Activated T-helper 1 cell treated with anti-CD3 and anti-CD28 coated beads, Interleukin-12 subunit alpha, Interleukin-12 subunit beta, Interleukin-2, Interleukin-4 antibody, amounts not matched to agents 30 ng/mL and 10 ng/mL and 1 ng/mL, durations not matched to agents 14 hours and 24 hours and 36 hours (primary cell): Measurements from ENCODE around the gene BIN1. TPM values are rescaled to one million over a fixed set of nuclear protein-coding genes. Genes with fewer than 3 reads are reported as not detected.

Experiments used
- DNase-seq: peaks from one replicate; pipeline ENCODE4 v3.0.0; 2021; ENCODE audit warnings: low spot score
- H3K27ac Mint-ChIP-seq: one replicate; pipeline ENCODE4 v1.8.0; 2021; ENCODE audit warnings: mild to moderate bottlenecking, mixed read lengths
- H3K27me3 Mint-ChIP-seq: one replicate; pipeline ENCODE4 v1.8.0; 2022; ENCODE audit warnings: mild to moderate bottlenecking, moderate library complexity, mixed read lengths; ENCODE audit not compliant: insufficient read depth
- H3K36me3 Mint-ChIP-seq: one replicate; pipeline ENCODE4 v1.8.0; 2021; ENCODE audit warnings: low read depth, mixed read lengths
- H3K4me1 Mint-ChIP-seq: one replicate; pipeline ENCODE4 v1.8.0; 2021; ENCODE audit warnings: low read depth, mixed read lengths
- H3K4me3 Mint-ChIP-seq: one replicate; pipeline ENCODE4 v1.8.0; 2021; ENCODE audit warnings: mild to moderate bottlenecking, moderate library complexity, mixed read lengths
- H3K9me3 Mint-ChIP-seq: one replicate; pipeline ENCODE4 v1.8.0; 2021; ENCODE audit warnings: mixed read lengths
- intact Hi-C: fragments of 100-400 bp; cut with micrococcal nuclease; formaldehyde crosslinking; loops from one replicate; pipeline ENCODE4 v1.15.1; 2024
- total RNA-seq: library from RNA; stranded (reverse); gene quantifications from 2 replicates; pipeline ENCODE4 v1.2.3, GENCODE V29; 2022

Gene BIN1
- total RNA-seq, 1 donor from 2014 or later, result 41.9 TPM

GRCh38 chr2:127097471-127097765, 9.5 kb downstream of the BIN1 start:
- peaks cover 13% of the 10 kb centered on the region for H3K27me3 Mint-ChIP-seq
- H3K4me1 Mint-ChIP-seq, result no peaks in the 10 kb centered on the region
- no peak for DNase-seq
- no peak overlapping the region for H3K27ac Mint-ChIP-seq
- no peaks in the 10 kb centered on the region for H3K9me3 Mint-ChIP-seq
- H3K36me3 Mint-ChIP-seq, result no peaks in the 10 kb centered on the region
- intact Hi-C loops, result no loop called here
- no peak overlapping the region for H3K4me3 Mint-ChIP-seq

- no peaks in the 10 kb centered on the region for H3K36me3 Mint-ChIP-seq
Measured at GRCh38 chr2:127096718-127097470, 10.1 kb downstream of the BIN1 start.

GRCh38 chr2:127096280-127096679, 10.7 kb downstream of the BIN1 start:
- Mint-ChIP-seq H3K4me3 (no peak overlapping the region), H3K4me1 (no peaks in the 10 kb centered on the region), H3K36me3 (no peaks in the 10 kb centered on the region), H3K9me3 (no peaks in the 10 kb centered on the region), H3K27me3 (peaks cover 9% of the 10 kb centered on the region), H3K27ac (no peak overlapping the region)
- intact Hi-C loops, result no loop called here
- no peak for DNase-seq

More at GRCh38 chr2:127096718-127097470, 10.1 kb downstream of the BIN1 start:
- intact Hi-C loops, result no loop called here
- H3K9me3 Mint-ChIP-seq, result no peaks in the 10 kb centered on the region
- H3K27me3 Mint-ChIP-seq, result peaks cover 13% of the 10 kb centered on the region
- H3K4me3 Mint-ChIP-seq, result no peak overlapping the region
- DNase-seq, result no peak
- no peaks in the 10 kb centered on the region for H3K4me1 Mint-ChIP-seq
- H3K27ac Mint-ChIP-seq, result no peak overlapping the region

GRCh38 chr2:127095784-127096183, 11.2 kb downstream of the BIN1 start:
- no peak overlapping the region for H3K27ac Mint-ChIP-seq
- H3K4me1 Mint-ChIP-seq, result no peaks in the 10 kb centered on the region
- H3K4me3 Mint-ChIP-seq, result no peak overlapping the region
- no peak for DNase-seq
- no peaks in the 10 kb centered on the region for H3K9me3 Mint-ChIP-seq
- peaks cover 8% of the 10 kb centered on the region for H3K27me3 Mint-ChIP-seq
- intact Hi-C loops, result no loop called here
- H3K36me3 Mint-ChIP-seq, result no peaks in the 10 kb centered on the region

GRCh38 chr2:127095367-127095641, 11.7 kb downstream of the BIN1 start:
- intact Hi-C loops, result no loop called here
- no peaks in the 10 kb centered on the region for H3K36me3 Mint-ChIP-seq
- no peaks in the 10 kb centered on the region for H3K4me1 Mint-ChIP-seq

GRCh38 chr2:127094509-127095366, 12.2 kb downstream of the BIN1 start:
- H3K4me3 Mint-ChIP-seq, result no peak overlapping the region
- no peaks in the 10 kb centered on the region for H3K4me1 Mint-ChIP-seq
- no peaks in the 10 kb centered on the region for H3K36me3 Mint-ChIP-seq
- no peak overlapping the region for H3K27ac Mint-ChIP-seq
- peaks cover 8% of the 10 kb centered on the region for H3K27me3 Mint-ChIP-seq
- DNase-seq, result no peak
- no peaks in the 10 kb centered on the region for H3K9me3 Mint-ChIP-seq
- intact Hi-C loops, result no loop called here

More at GRCh38 chr2:127095367-127095641, 11.7 kb downstream of the BIN1 start:
- DNase-seq, result no peak
- Mint-ChIP-seq H3K4me3 (no peak overlapping the region), H3K9me3 (no peaks in the 10 kb centered on the region), H3K27me3 (peaks cover 8% of the 10 kb centered on the region), H3K27ac (no peak overlapping the region)

GRCh38 chr2:127093648-127094210, 13.2 kb downstream of the BIN1 start:
- Mint-ChIP-seq H3K36me3 (no peaks in the 10 kb centered on the region), H3K27me3 (peaks cover 8% of the 10 kb centered on the region), H3K4me1 (no peaks in the 10 kb centered on the region), H3K4me3 (no peak overlapping the region), H3K27ac (no peak overlapping the region), H3K9me3 (no peaks in the 10 kb centered on the region)
- DNase-seq, result no peak
- intact Hi-C loops, result no loop called here

GRCh38 chr2:127092901-127093516, 13.9 kb downstream of the BIN1 start:
- Mint-ChIP-seq H3K36me3 (no peaks in the 10 kb centered on the region), H3K27ac (no peak overlapping the region), H3K4me3 (no peak overlapping the region), H3K27me3 (peaks cover 8% of the 10 kb centered on the region), H3K4me1 (no peaks in the 10 kb centered on the region), H3K9me3 (no peaks in the 10 kb centered on the region)
- intact Hi-C loops, result no loop called here
- no peak for DNase-seq

- intact Hi-C loops, result no loop called here
- DNase-seq, result no peak
- Mint-ChIP-seq H3K4me1 (no peaks in the 10 kb centered on the region), H3K27me3 (peaks cover 8% of the 10 kb centered on the region), H3K9me3 (no peaks in the 10 kb centered on the region), H3K4me3 (no peak overlapping the region), H3K27ac (no peak overlapping the region), H3K36me3 (no peaks in the 10 kb centered on the region)
Measured at GRCh38 chr2:127092306-127092705, 14.6 kb downstream of the BIN1 start.

GRCh38 chr2:127091886-127092285, 15.1 kb downstream of the BIN1 start:
- no peak overlapping the region for H3K4me3 Mint-ChIP-seq
- H3K27ac Mint-ChIP-seq, result no peak overlapping the region
- H3K27me3 Mint-ChIP-seq, result peaks cover 8% of the 10 kb centered on the region
- H3K9me3 Mint-ChIP-seq, result no peaks in the 10 kb centered on the region
- DNase-seq, result no peak
- intact Hi-C loops, result no loop called here
- H3K36me3 Mint-ChIP-seq, result no peaks in the 10 kb centered on the region
- H3K4me1 Mint-ChIP-seq, result no peaks in the 10 kb centered on the region

GRCh38 chr2:127091148-127091547, 15.8 kb downstream of the BIN1 start:
- Mint-ChIP-seq H3K4me1 (peaks cover 1% of the 10 kb centered on the region), H3K27ac (no peak overlapping the region), H3K9me3 (no peaks in the 10 kb centered on the region), H3K4me3 (no peak overlapping the region), H3K36me3 (no peaks in the 10 kb centered on the region), H3K27me3 (peaks cover 10% of the 10 kb centered on the region)
- intact Hi-C loops, result no loop called here
- DNase-seq, result no peak

- no peak overlapping the region for H3K4me3 Mint-ChIP-seq
- H3K9me3 Mint-ChIP-seq, result no peaks in the 10 kb centered on the region
- H3K36me3 Mint-ChIP-seq, result no peaks in the 10 kb centered on the region
- H3K27me3 Mint-ChIP-seq, result peaks cover 8% of the 10 kb centered on the region
- peaks cover 6% of the 10 kb centered on the region for H3K4me1 Mint-ChIP-seq
- no peak for DNase-seq
- H3K27ac Mint-ChIP-seq, result no peak overlapping the region
- intact Hi-C loops, result no loop called here
Measured at GRCh38 chr2:127090281-127091120, 16.5 kb downstream of the BIN1 start.
